Body of pancreas (tissue), 4 donors: ENCODE data around the gene AMY1B.
"Not testable (repeated sequence)": the region's sequence is repeated elsewhere in the genome, so short reads cannot be mapped to it uniquely, and the experiment has no call there.

Experiments
- POLR2A ChIP-seq, 3 donors: fragments of 450-650 bp; IDR thresholded peaks; one replicate each; pipeline ENCODE4 v1.6.1; 2016; ENCODE audit warnings: antibody characterized with exemption in 3 of 3, mild to moderate bottlenecking in 2 of 3
- TF ChIP-seq, protein P1 (sequence below), 7 experiments: fragments of 450-650 bp in 4 of 7; fragments of 200-600 bp in 3 of 7; sonication (generic) in 3 of 7; IDR thresholded peaks; one replicate each; pipeline ENCODE4 v1.5.1; 2016 to 2019; ENCODE audit warnings: antibody characterized with exemption in 7 of 7

DNA sequence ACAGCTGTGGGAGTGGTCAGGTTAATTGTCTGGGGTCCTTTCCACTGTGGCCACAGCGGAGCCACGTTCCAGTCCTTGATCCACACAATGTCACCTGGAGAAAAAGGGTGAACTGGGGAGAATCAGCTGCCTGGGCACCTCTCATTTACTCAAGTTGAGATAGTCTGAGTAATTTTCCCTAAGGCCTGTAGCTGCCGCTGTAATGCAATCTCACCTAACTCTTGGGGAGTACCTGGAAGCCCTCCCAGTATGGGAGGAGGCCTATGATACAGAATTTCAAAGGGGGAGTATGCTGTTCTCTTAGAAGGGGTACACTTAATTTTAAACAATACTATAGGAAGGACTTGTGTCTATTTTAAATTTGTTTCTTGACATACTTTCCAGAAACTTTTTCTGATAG, 45.7 kb downstream of the AMY1B start:
- TF ChIP-seq, protein P1, sequence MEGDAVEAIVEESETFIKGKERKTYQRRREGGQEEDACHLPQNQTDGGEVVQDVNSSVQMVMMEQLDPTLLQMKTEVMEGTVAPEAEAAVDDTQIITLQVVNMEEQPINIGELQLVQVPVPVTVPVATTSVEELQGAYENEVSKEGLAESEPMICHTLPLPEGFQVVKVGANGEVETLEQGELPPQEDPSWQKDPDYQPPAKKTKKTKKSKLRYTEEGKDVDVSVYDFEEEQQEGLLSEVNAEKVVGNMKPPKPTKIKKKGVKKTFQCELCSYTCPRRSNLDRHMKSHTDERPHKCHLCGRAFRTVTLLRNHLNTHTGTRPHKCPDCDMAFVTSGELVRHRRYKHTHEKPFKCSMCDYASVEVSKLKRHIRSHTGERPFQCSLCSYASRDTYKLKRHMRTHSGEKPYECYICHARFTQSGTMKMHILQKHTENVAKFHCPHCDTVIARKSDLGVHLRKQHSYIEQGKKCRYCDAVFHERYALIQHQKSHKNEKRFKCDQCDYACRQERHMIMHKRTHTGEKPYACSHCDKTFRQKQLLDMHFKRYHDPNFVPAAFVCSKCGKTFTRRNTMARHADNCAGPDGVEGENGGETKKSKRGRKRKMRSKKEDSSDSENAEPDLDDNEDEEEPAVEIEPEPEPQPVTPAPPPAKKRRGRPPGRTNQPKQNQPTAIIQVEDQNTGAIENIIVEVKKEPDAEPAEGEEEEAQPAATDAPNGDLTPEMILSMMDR (IDR thresholded peaks at IDR 0.05): not testable (repeated sequence)
- TF ChIP-seq POLR2A (IDR thresholded peaks at IDR 0.05): not testable (repeated sequence)
